ENCODE measurements around the gene DENND5A.

Gene DENND5A

GRCh38 chr11:9092853-9093778, 172.0 kb downstream of the DENND5A start:
- DNase-seq: no peak

GRCh38 chr11:9092072-9092471, 173.1 kb downstream of the DENND5A start:
- no peak for DNase-seq

- DNase-seq: no peak
These were observed 173.9 kb downstream of the DENND5A start, which contains the start of gene SCUBE2 for GRCh38 chr11:9091044-9091922. SCUBE2 (minus strand) TSS chr11:9091599; CDS start chr11:9091528, 71 bp downstream.

GRCh38 chr11:9090488-9091043, 174.6 kb downstream of the DENND5A start:
- no peak for DNase-seq

GRCh38 chr11:9089636-9090035, 175.5 kb downstream of the DENND5A start:
- no peak for DNase-seq

GRCh38 chr11:9089061-9089460, 176.1 kb downstream of the DENND5A start:
- no peak for DNase-seq

Data from NCI-H1436 (cell line).